Ascending aorta (tissue), 2 donors: ENCODE measurements around the gene PIGM. TPM values are rescaled to one million over a fixed set of nuclear protein-coding genes. Genes with fewer than 3 reads are reported as not detected.

Experiments used
- DNase-seq, 2 donors: peaks; one replicate each; pipeline ENCODE4 v3.0.0-alpha.2; 2019; ENCODE audit warnings: low spot score in 2 of 2
- H3K27ac ChIP-seq, 2 donors: fragments of 200-600 bp; sonication (generic); one replicate each; pipeline ENCODE4 v1.5.1; 2016 to 2017; ENCODE audit warnings: mild to moderate bottlenecking in 1 of 2
- H3K27me3 ChIP-seq: fragments of 200-600 bp; sonication (generic); one replicate; pipeline ENCODE4 v1.5.1; 2017
- H3K36me3 ChIP-seq, 2 donors: fragments of 200-600 bp; sonication (generic); one replicate each; pipeline ENCODE4 v1.5.1; 2016
- H3K4me1 ChIP-seq, 2 donors: fragments of 200-600 bp; sonication (generic); one replicate each; pipeline ENCODE4 v1.5.1; 2016 to 2017; ENCODE audit warnings: mild to moderate bottlenecking in 1 of 2
- H3K4me3 ChIP-seq, 2 donors: fragments of 200-600 bp; sonication (generic); one replicate each; pipeline ENCODE4 v1.5.1; 2016 to 2017; ENCODE audit warnings: mild to moderate bottlenecking in 1 of 2
- H3K9me3 ChIP-seq, 2 donors: fragments of 200-600 bp; sonication (generic); one replicate each; pipeline ENCODE4 v1.5.1; 2016
- CTCF ChIP-seq, 3 experiments: fragments of 200-600 bp in 2 of 3; fragments of 450-650 bp in 1 of 3; sonication (generic) in 2 of 3; IDR thresholded peaks; one replicate each; pipeline ENCODE4 v1.5.1; 2016 to 2019; ENCODE audit warnings: antibody characterized with exemption in 3 of 3, mild to moderate bottlenecking in 1 of 3, moderate library complexity in 1 of 3
- intact Hi-C: fragments of 100-400 bp; cut with DNase I; formaldehyde crosslinking; loops from one replicate; pipeline ENCODE4 v1.15.1; 2023
- total RNA-seq: library from RNA; depleted of rRNA; stranded (reverse); fragments of >200 nt; gene quantifications from one replicate; pipeline ENCODE4 v1.1.0, GENCODE V29; 2016

PIGM gene
- total RNA-seq, 1 donor from 2014 or later: 6.1 TPM

GRCh38 chr1:160024195-160024905 is 7.4 kb downstream of the PIGM start:
- Histone ChIP-seq H3K27me3 (no peaks in the 10 kb centered on the region), H3K9me3 (no peaks in the 10 kb centered on the region), H3K4me1 (no peaks in the 10 kb centered on the region), H3K4me3 (no peak overlapping the region), H3K27ac (no peak overlapping the region), H3K36me3 (no peaks in the 10 kb centered on the region)
- intact Hi-C loops: no loop called here
- no peak for DNase-seq
- no peak for TF ChIP-seq CTCF (IDR thresholded peaks at IDR 0.05)

- intact Hi-C loops: no loop called here
- Histone ChIP-seq H3K36me3 (no peaks in the 10 kb centered on the region), H3K4me1 (no peaks in the 10 kb centered on the region), H3K27me3 (no peaks in the 10 kb centered on the region), H3K9me3 (no peaks in the 10 kb centered on the region), H3K4me3 (no peak overlapping the region), H3K27ac (no peak overlapping the region)
- DNase-seq: no peak
- TF ChIP-seq CTCF (IDR thresholded peaks at IDR 0.05): no peak
Observed at GRCh38 chr1:160022330-160023310, 9.2 kb downstream of the PIGM start.

- DNase-seq: no peak
- no peak for TF ChIP-seq CTCF (IDR thresholded peaks at IDR 0.05)
- Histone ChIP-seq H3K36me3 (no peaks in the 10 kb centered on the region), H3K4me1 (no peaks in the 10 kb centered on the region), H3K27me3 (no peaks in the 10 kb centered on the region), H3K4me3 (no peak overlapping the region), H3K27ac (no peak overlapping the region), H3K9me3 (no peaks in the 10 kb centered on the region)
- intact Hi-C loops: no loop called here
Observed at GRCh38 chr1:160021376-160022074, 10.3 kb downstream of the PIGM start.

- no peak overlapping the region for H3K4me3 ChIP-seq
- H3K4me1 ChIP-seq: no peaks in the 10 kb centered on the region
- no peaks in the 10 kb centered on the region for H3K27me3 ChIP-seq
- TF ChIP-seq CTCF (IDR thresholded peaks at IDR 0.05): no peak
- H3K27ac ChIP-seq: no peak overlapping the region
- no peaks in the 10 kb centered on the region for H3K36me3 ChIP-seq
- no peaks in the 10 kb centered on the region for H3K9me3 ChIP-seq
- intact Hi-C loops: no loop called here
- DNase-seq: no peak
Observed at GRCh38 chr1:160020196-160020595, 11.6 kb downstream of the PIGM start.

GRCh38 chr1:160018900-160019299 is 12.9 kb downstream of the PIGM start:
- Histone ChIP-seq H3K4me3 (no peak overlapping the region), H3K36me3 (no peaks in the 10 kb centered on the region), H3K27me3 (no peaks in the 10 kb centered on the region), H3K9me3 (no peaks in the 10 kb centered on the region), H3K4me1 (no peaks in the 10 kb centered on the region), H3K27ac (no peak overlapping the region)
- TF ChIP-seq CTCF (IDR thresholded peaks at IDR 0.05): no peak
- intact Hi-C loops: loop anchor here (10.0 kb wide), 1 partner anchor 854 kb away; no protein-coding TSS in a partner anchor
- DNase-seq: no peak
